Measurements from ENCODE around the gene SURF4. TPM values are rescaled to one million over a fixed set of nuclear protein-coding genes. Genes with fewer than 3 reads are reported as not detected.
"Not testable (repeated sequence)": the region's sequence is repeated elsewhere in the genome, so short reads cannot be mapped to it uniquely, and the experiment has no call there.

SURF4 gene
- total RNA-seq, 1 donor, result 196 TPM

- DNase-seq (ENCODE audit: low read depth in 2 of 3, low spot score in 2 of 3), result no peak
These were observed 24.4 kb upstream of the SURF4 start for GRCh38 chr9:133400292-133400691.

DNA sequence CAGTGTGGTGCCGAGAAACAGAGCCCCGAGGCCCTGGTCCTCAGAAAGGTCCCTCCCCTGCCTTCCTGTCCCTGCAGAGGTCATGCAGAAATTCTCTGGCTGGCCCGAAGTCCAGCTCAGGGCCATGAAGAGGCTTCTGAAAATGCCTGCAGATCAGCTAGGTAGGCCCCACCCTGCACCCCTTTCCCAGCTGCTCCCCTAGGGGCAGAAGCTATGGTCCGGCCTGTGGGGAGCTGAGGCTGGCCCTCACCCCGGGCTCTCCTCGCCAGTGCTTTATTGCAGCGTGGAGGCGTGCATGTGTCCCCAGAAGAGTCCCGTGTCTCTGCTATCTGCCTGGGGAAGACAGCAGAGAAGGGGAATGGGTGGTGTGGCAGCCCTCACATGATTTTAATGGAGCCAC lies 22.0 kb upstream of the SURF4 start:
- no peak for DNase-seq (ENCODE audit: low read depth in 2 of 3, low spot score in 2 of 3)

DNA sequence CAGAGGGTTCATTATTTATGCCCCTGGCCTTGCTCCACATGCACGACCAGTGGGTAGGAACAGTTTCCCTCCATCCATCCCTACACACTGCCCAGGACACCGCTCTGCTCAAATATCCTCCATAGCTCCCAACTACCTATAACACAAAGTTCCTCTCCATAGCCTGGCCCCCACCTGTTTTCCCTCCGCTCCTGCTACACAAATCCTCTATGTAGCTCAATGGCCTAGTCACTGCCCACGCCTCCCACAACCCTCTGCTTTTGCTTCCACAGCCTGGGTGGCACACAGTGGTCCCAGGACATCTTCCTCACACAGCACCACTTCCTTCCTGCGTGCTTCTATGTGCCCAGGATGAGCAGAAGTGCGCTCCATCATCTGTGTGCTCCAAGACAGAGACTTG lies 21.5 kb upstream of the SURF4 start:
- no peak for DNase-seq (ENCODE audit: low read depth in 2 of 3, low spot score in 2 of 3)

- peak in 1 of 3 donors; percentile 20 for DNase-seq (ENCODE audit: low read depth in 2 of 3, low spot score in 2 of 3)
These were observed 21.1 kb upstream of the SURF4 start for GRCh38 chr9:133396952-133397351.

- DNase-seq (ENCODE audit: low read depth in 2 of 3, low spot score in 2 of 3), result no peak
These were observed 18.9 kb upstream of the SURF4 start for GRCh38 chr9:133394687-133395271.

- DNase-seq (ENCODE audit: low read depth in 2 of 3, low spot score in 2 of 3), result no peak
These were observed 17.5 kb upstream of the SURF4 start for GRCh38 chr9:133393399-133393798.

GRCh38 chr9:133392308-133392707 lies 16.4 kb upstream of the SURF4 start:
- not testable (repeated sequence) for DNase-seq (ENCODE audit: low read depth in 2 of 3, low spot score in 2 of 3)

DNA sequence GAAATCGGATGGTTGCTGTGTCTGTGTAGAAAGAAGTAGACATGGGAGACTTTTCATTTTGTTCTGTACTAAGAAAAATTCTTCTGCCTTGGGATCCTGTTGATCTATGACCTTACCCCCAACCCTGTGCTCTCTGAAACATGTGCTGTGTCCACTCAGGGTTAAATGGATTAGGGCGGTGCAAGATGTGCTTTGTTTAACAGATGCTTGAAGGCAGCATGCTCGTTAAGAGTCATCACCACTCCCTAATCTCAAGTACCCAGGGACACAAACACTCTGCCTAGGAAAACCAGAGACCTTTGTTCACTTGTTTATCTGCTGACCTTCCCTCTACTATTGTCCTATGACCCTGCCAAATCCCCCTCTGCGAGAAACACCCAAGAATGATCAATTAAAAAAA lies 15.6 kb upstream of the SURF4 start:
- not testable (repeated sequence) for DNase-seq (ENCODE audit: low read depth in 2 of 3, low spot score in 2 of 3)

GRCh38 chr9:133390713-133391112 lies 14.9 kb upstream of the SURF4 start:
- no peak for DNase-seq (ENCODE audit: low read depth in 2 of 3, low spot score in 2 of 3)

DNA sequence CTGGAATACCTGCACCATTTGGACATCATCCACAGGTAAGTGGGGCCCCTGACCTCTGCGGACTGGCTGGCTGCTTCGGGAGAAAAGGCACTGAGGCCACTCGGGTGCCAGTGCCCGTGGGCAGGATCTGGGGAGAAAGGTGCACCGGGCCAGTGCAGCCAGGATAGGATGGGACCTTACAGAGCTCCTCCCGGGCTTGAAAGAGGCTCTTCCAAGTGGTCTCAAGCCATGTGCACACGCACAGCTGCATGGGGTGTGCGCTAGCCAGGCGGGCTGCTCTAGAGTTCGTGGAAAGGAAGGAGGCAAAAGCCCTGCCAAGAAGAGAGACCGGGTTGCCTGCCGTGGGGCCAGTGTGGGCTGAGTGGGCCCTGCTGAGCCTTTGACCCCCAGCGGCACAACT lies 13.7 kb upstream of the SURF4 start:
- no peak for DNase-seq (ENCODE audit: low read depth in 2 of 3, low spot score in 2 of 3)

- no peak for DNase-seq (ENCODE audit: low read depth in 2 of 3, low spot score in 2 of 3)
These were observed 13.2 kb upstream of the SURF4 start for GRCh38 chr9:133389025-133389557.

- no peak for DNase-seq (ENCODE audit: low read depth in 2 of 3, low spot score in 2 of 3)
These were observed 11.8 kb upstream of the SURF4 start for GRCh38 chr9:133387680-133388079.

- DNase-seq (ENCODE audit: low read depth in 2 of 3, low spot score in 2 of 3), result no peak
These were observed 10.5 kb upstream of the SURF4 start for GRCh38 chr9:133386338-133386737.

DNA sequence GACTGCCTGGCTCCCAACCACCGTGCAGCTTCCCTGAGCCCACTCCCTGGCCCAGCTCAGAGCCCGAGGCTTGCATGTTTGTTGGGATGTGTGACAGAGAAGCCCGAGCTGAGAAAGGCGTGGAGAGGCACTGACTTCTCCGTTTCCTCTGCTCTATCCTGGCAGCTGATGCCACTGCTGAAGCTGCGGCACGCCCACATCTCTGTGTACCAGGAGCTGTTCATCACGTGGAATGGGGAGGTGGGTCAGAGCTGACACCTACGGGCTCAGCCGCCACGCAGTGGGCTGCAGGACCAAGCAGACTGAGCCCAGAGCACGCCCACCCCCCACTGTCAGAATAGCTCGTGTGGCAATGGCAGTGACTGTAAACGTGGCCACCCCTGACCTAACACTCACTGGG lies 9.6 kb upstream of the SURF4 start:
- no peak for DNase-seq (ENCODE audit: low read depth in 2 of 3, low spot score in 2 of 3)

DNA sequence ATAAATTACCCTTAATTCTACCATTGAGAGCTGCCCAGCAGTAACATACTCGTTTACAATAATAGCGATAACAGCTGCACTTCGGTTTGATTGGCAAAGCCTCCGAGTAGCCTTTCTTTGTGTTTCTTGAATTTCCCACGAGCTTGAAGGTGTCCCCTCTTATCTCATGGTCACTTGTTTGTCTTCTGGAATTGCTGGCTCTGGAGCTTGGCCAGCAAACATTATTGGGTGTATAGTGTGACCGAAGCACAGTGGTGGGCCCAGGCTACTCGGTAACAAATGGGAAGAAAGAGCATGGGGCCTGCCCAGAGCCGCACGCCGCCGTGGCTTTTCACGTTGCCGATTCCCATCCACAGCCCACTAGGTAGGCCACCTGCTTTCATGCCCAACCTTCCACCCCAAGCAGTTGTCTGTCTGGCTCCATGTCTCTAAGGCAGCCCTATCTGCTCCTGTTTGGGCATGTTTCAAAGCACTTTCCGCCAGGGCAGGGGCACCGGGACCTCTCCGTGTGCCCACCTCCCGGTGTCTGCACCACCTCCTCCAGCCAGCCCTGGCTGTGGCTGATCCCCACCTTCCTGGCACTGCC lies 9.0 kb upstream of the SURF4 start:
- no peak for DNase-seq (ENCODE audit: low read depth in 2 of 3, low spot score in 2 of 3)

- no peak for DNase-seq (ENCODE audit: low read depth in 2 of 3, low spot score in 2 of 3)
These were observed 7.6 kb upstream of the SURF4 start for GRCh38 chr9:133383438-133383837.

DNA sequence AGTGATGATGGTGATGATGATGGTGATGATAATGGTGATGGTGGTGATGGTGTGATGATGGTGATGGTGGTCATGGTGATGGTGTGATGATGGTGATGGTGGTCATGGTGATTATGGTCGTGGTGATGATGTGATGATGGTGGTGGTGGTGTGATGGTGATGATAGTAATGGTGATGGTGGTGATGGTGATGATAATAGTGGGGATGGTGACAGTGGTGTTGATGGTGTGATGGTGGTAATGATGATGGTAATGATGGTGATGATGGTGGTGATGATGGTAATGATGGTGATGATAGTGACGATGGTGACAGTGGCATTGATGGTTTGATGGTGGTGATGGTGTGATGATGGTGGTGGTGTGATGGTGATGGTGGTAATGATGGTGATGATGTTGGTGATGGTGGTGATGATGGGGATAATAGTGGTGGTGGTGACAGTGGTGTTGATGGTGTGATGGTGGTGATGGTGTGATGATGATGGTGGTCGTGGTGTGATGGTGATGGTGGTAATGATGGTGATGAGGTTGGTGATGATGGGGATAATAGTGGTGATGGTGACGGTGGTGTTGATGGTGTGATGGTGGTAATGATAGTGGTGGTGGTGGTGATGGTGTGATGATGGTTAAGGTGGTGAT lies 6.8 kb upstream of the SURF4 start:
- no peak for DNase-seq (ENCODE audit: low read depth in 2 of 3, low spot score in 2 of 3)

- DNase-seq (ENCODE audit: low read depth in 2 of 3, low spot score in 2 of 3), result no peak
These were observed 4.9 kb upstream of the SURF4 start for GRCh38 chr9:133380734-133381133.

GRCh38 chr9:133379153-133380086 lies 3.6 kb upstream of the SURF4 start:
- DNase-seq (ENCODE audit: low read depth in 2 of 3, low spot score in 2 of 3), result no peak

- DNase-seq (ENCODE audit: low read depth in 2 of 3, low spot score in 2 of 3), result no peak
These were observed 2.6 kb upstream of the SURF4 start for GRCh38 chr9:133378408-133378962.

GRCh38 chr9:133377721-133378216 lies 1.9 kb upstream of the SURF4 start:
- no peak for DNase-seq (ENCODE audit: low read depth in 2 of 3, low spot score in 2 of 3)
